Measurements from ENCODE around the gene CPM. TPM values are rescaled to one million over a fixed set of nuclear protein-coding genes. Genes with fewer than 3 reads are reported as not detected.

Gene CPM
- total and polyA plus RNA-seq, 2 donors (not counting 3 experiments of a cell fraction or from before 2014, with no cell fraction given), result not detected

DNA sequence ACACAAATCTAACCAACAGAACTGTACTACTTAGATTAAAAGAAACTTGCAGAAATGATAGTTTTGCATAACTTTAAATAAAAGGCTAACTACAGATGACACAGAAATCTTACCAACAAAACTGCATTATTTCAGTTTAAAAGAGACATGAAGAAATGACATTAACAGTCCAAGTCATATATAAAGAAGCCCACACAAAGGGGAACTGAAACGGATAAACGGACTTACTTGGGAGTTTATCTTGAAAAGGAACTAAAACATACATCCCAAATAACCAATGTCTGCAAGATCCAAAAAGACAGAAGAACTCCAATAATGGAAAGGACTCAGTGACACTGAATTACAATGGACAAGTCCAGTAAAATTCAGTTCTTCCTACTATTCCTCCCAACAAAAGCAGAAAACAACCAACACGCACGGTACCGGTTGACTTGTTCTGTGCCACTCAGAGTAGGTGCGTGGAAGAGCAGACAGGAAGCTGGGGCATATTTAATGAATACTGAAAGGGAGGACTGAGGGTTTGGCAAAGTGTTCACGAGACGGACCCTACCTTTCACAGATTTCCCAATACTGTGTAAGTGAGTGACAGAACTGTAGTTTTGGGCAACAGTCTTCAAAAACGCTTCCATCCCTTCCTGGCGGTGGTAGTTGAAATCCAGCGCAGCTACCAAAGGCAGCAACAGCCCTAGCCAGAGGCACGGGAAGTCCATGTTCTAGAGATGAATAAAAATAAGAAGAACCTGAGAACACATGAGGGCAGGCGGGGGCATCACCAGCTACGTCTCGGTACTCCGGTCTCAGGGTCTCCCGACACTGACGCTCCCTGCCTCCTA lies 627 bp downstream of the CPM start:
- CTCF ChIA-PET, result interaction anchor here (0.8 kb wide), 2 partner anchors 138 to 139 kb away, joined by 3 read pairs; no protein-coding TSS in a partner anchor
- POLR2A ChIA-PET, result no interaction called here
- Histone ChIP-seq H3K9ac (replicated peaks; ENCODE audit: extremely low read depth, insufficient read depth, low read length) (no peak overlapping the region), H3K36me3 (ENCODE audit: control insufficient read depth in 2 of 2, extremely low read depth in 1 of 2, insufficient read depth in 2 of 2, low read length in 2 of 2) (no peaks in the 10 kb centered on the region), H3K27me3 (ENCODE audit: control insufficient read depth in 2 of 2, insufficient read depth in 2 of 2, low read length in 2 of 2) (peaks cover 23 to 30% of the 10 kb centered on the region in 2 experiments), H3K9me1 (replicated peaks; ENCODE audit: control insufficient read depth, extremely low read depth, insufficient read depth, low read length) (no peaks in the 10 kb centered on the region), H3K79me2 (ENCODE audit: control insufficient read depth, insufficient read depth, low read length) (no peaks in the 10 kb centered on the region), H2AFZ (ENCODE audit: low read depth, low read length) (peak overlapping the region; percentile 50), H3K4me2 (ENCODE audit: insufficient read depth, low read length) (peak overlapping the region; percentile 27), H3K27ac (ENCODE audit: insufficient read depth, low read depth, low read length) (no peak overlapping the region), H3K4me3 (replicated peaks in 1 of 3; ENCODE audit: insufficient read depth in 1 of 3, low read depth in 1 of 3, low read length in 3 of 3) (peak overlapping the region in 1 of 3 experiments; percentile 17), H4K20me1 (replicated peaks; ENCODE audit: control insufficient read depth, extremely low read depth, insufficient read depth, low read length) (no peaks in the 10 kb centered on the region), H3K9me3 (replicated peaks; ENCODE audit: control insufficient read depth, insufficient read depth, low read length) (no peaks in the 10 kb centered on the region), H3K4me1 (ENCODE audit: control insufficient read depth, extremely low read depth, insufficient read depth, low read length) (no peaks in the 10 kb centered on the region)
- no TSS peak for BruUV-seq (replicated peaks)
- no peak for FAIRE-seq
- DNase-seq (ENCODE audit: low read depth, low spot score), result peak; percentile 8
- TF ChIP-seq JUN (IDR thresholded peaks at IDR 0.05; ENCODE audit: borderline replicate concordance, insufficient read depth, insufficient read length, low read depth), result no peak
- TF ChIP-seq POLR2A (IDR thresholded peaks at IDR 0.05; ENCODE audit: low read depth, low read length), result no peak
- TF ChIP-seq EZH2 (IDR thresholded peaks at IDR 0.05; ENCODE audit: borderline replicate concordance, low read depth, low read length, severe bottlenecking), result peak; percentile 34
- TF ChIP-seq FOS (IDR thresholded peaks at IDR 0.05; ENCODE audit: borderline replicate concordance, insufficient read depth, low read length), result no peak
- intact Hi-C loops (cut with micrococcal nuclease), result loop anchor here (2.0 to 5.0 kb wide), 2 partner anchors 85 to 138 kb away; no protein-coding TSS in a partner anchor
- dilution Hi-C loops (cut with MboI; ENCODE audit: extremely low pct_ligation_motif_present, low sequenced_read_pairs), result no loop called here

DNA sequence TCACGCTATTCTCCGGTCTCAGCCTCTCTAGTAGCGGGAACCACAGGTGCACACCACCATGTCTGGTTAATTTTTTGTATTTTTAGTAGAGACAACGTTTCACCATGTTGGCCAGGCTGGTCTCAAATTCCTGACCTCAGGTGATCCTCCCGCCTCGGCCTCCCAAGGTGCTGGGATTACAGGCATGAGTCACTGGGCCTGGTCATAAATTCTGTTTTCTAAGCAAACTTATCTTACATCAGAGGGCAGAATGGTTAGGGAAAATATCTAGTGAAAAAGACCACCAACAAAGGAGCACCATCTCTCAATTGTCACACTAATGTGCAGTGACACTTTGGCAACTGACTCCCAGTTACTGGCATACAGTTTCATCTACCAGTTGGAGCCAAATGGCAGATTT lies 2.8 kb downstream of the CPM start:
- intact Hi-C loops (cut with micrococcal nuclease) (loop anchor here (5.0 kb wide), 1 partner anchor 87 kb away; no protein-coding TSS in a partner anchor), dilution Hi-C loops (cut with MboI; ENCODE audit: extremely low pct_ligation_motif_present, low sequenced_read_pairs) (no loop called here)
- H3K9me1 ChIP-seq (replicated peaks; ENCODE audit: control insufficient read depth, extremely low read depth, insufficient read depth, low read length), result no peaks in the 10 kb centered on the region
- H3K9ac ChIP-seq (replicated peaks; ENCODE audit: extremely low read depth, insufficient read depth, low read length), result no peak overlapping the region
- TF ChIP-seq FOS (IDR thresholded peaks at IDR 0.05; ENCODE audit: borderline replicate concordance, insufficient read depth, low read length) (no peak), MYC (IDR thresholded peaks at IDR 0.05; ENCODE audit: low read depth, low read length) (no peak), EZH2 (IDR thresholded peaks at IDR 0.05; ENCODE audit: borderline replicate concordance, low read depth, low read length, severe bottlenecking) (no peak), POLR2AphosphoS5 (IDR thresholded peaks at IDR 0.05; ENCODE audit: insufficient read depth, low read depth, low read length) (no peak), POLR2A (IDR thresholded peaks at IDR 0.05; ENCODE audit: low read depth, low read length) (no peak), GATA2 (IDR thresholded peaks at IDR 0.05; ENCODE audit: insufficient read depth, insufficient read length, low read depth, low read length) (no peak)
- TF ChIP-seq, protein P1, sequence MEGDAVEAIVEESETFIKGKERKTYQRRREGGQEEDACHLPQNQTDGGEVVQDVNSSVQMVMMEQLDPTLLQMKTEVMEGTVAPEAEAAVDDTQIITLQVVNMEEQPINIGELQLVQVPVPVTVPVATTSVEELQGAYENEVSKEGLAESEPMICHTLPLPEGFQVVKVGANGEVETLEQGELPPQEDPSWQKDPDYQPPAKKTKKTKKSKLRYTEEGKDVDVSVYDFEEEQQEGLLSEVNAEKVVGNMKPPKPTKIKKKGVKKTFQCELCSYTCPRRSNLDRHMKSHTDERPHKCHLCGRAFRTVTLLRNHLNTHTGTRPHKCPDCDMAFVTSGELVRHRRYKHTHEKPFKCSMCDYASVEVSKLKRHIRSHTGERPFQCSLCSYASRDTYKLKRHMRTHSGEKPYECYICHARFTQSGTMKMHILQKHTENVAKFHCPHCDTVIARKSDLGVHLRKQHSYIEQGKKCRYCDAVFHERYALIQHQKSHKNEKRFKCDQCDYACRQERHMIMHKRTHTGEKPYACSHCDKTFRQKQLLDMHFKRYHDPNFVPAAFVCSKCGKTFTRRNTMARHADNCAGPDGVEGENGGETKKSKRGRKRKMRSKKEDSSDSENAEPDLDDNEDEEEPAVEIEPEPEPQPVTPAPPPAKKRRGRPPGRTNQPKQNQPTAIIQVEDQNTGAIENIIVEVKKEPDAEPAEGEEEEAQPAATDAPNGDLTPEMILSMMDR (IDR thresholded peaks at IDR 0.05; ENCODE audit: extremely low read depth in 1 of 2, insufficient read depth in 1 of 2, low read depth in 1 of 2, low read length in 2 of 2), result no peak
- H3K4me1 ChIP-seq (ENCODE audit: control insufficient read depth, extremely low read depth, insufficient read depth, low read length), result no peaks in the 10 kb centered on the region
- CTCF ChIA-PET, result no interaction called here
- H3K79me2 ChIP-seq (ENCODE audit: control insufficient read depth, insufficient read depth, low read length), result no peaks in the 10 kb centered on the region
- H3K4me3 ChIP-seq (replicated peaks in 1 of 3; ENCODE audit: insufficient read depth in 1 of 3, low read depth in 1 of 3, low read length in 3 of 3), result no peak overlapping the region
- POLR2A ChIA-PET, result no interaction called here
- H3K9me3 ChIP-seq (replicated peaks; ENCODE audit: control insufficient read depth, insufficient read depth, low read length), result no peaks in the 10 kb centered on the region
- H2AFZ ChIP-seq (ENCODE audit: low read depth, low read length), result no peak overlapping the region
- no peaks in the 10 kb centered on the region for H3K36me3 ChIP-seq (ENCODE audit: control insufficient read depth in 2 of 2, extremely low read depth in 1 of 2, insufficient read depth in 2 of 2, low read length in 2 of 2)
- peaks cover 16 to 32% of the 10 kb centered on the region in 2 experiments for H3K27me3 ChIP-seq (ENCODE audit: control insufficient read depth in 2 of 2, insufficient read depth in 2 of 2, low read length in 2 of 2)
- no peak overlapping the region for H3K27ac ChIP-seq (ENCODE audit: insufficient read depth, low read depth, low read length)
- H4K20me1 ChIP-seq (replicated peaks; ENCODE audit: control insufficient read depth, extremely low read depth, insufficient read depth, low read length), result no peaks in the 10 kb centered on the region
- H3K4me2 ChIP-seq (ENCODE audit: insufficient read depth, low read length), result no peak overlapping the region
- BruUV-seq (replicated peaks), result no TSS peak
- DNase-seq (ENCODE audit: low read depth, low spot score), result no peak
- no peak for FAIRE-seq
